OCI-LY3 (cell line): ENCODE results near the gene LRRN4CL.
A peak's percentile ranks its signal among the peaks of the same experiment; 100 is the strongest.
"Not testable (repeated sequence)": the region's sequence is repeated elsewhere in the genome, so short reads cannot be mapped to it uniquely, and the experiment has no call there.

ENCODE experiments used
- H2AFZ ChIP-seq: fragments of 200-600, 300-600 bp; shearing (Covaris generic); 2 replicates; pipeline ENCODE4 v1.6.0; 2014; ENCODE audit warnings: antibody characterized with exemption, low read depth, low read length
- H3K27ac ChIP-seq: fragments of 200-600, 300-600 bp; sonication (generic); 2 replicates; pipeline ENCODE4 v1.5.1; 2014; ENCODE audit warnings: mild to moderate bottlenecking, low read length, moderate library complexity, mixed read lengths
- H3K27me3 ChIP-seq: fragments of 200-600, 300-600 bp; sonication (generic); 2 replicates; pipeline ENCODE4 v1.6.1; 2014; ENCODE audit warnings: low read depth, low read length, mixed read lengths
- H3K36me3 ChIP-seq: fragments of 200-600, 300-600 bp; sonication (generic); replicated peaks from 2 replicates; pipeline ENCODE3; 2014; ENCODE audit warnings: low read depth, low read length, mixed read lengths
- H3K4me1 ChIP-seq: fragments of 300-600, 200-600 bp; sonication (generic); 2 replicates; pipeline ENCODE4 v1.6.1; 2014; ENCODE audit warnings: low read length, mixed read lengths
- H3K4me2 ChIP-seq: fragments of 200-600, 300-600 bp; sonication (generic); 2 replicates; pipeline ENCODE4 v1.6.1; 2014; ENCODE audit warnings: low read length, mixed read lengths
- H3K4me3 ChIP-seq: fragments of 300-600, 200-600 bp; sonication (generic); 2 replicates; pipeline ENCODE4 v1.5.1; 2014; ENCODE audit warnings: antibody characterized with exemption, mild to moderate bottlenecking, low read length, moderate library complexity
- H3K79me2 ChIP-seq: fragments of 300-600, 200-600 bp; shearing (Covaris generic); 2 replicates; pipeline ENCODE4 v1.6.1; 2014; ENCODE audit warnings: mild to moderate bottlenecking, low read length, mixed read lengths
- H3K9ac ChIP-seq: fragments of 300-600, 200-600 bp; shearing (Covaris generic); 2 replicates; pipeline ENCODE4 v1.6.0; 2014; ENCODE audit warnings: mild to moderate bottlenecking, low read length, moderate library complexity
- H3K9me3 ChIP-seq: fragments of 200-600, 300-600 bp; shearing (Covaris generic); 2 replicates; pipeline ENCODE4 v1.6.1; 2014; ENCODE audit warnings: low read length, mixed read lengths; ENCODE audit not compliant: insufficient read depth
- H4K20me1 ChIP-seq: fragments of 200-600, 300-600 bp; sonication (generic); 2 replicates; pipeline ENCODE4 v1.6.1; 2016; ENCODE audit warnings: low read length, mixed read lengths; ENCODE audit not compliant: insufficient read depth
- CTCF ChIP-seq: fragments of 200-600, 300-600 bp; sonication (generic); IDR thresholded peaks from 2 replicates; pipeline ENCODE4 v1.5.1; 2014; ENCODE audit warnings: antibody characterized with exemption, low read length, low read depth
- EZH2phosphoT487 ChIP-seq: fragments of 200-600 bp; shearing (Covaris generic); IDR thresholded peaks from 2 replicates; pipeline ENCODE4 v1.6.1; 2018; ENCODE audit warnings: antibody characterized with exemption, mixed run types, low read depth

The LRRN4CL gene

GRCh38 chr11:62706850-62707247, 17.5 kb upstream of the LRRN4CL start:
- Histone ChIP-seq H3K9ac (no peak overlapping the region), H4K20me1 (no peaks in the 10 kb centered on the region), H3K4me3 (no peak overlapping the region), H3K79me2 (peaks cover 10% of the 10 kb centered on the region), H3K4me1 (peaks cover 37% of the 10 kb centered on the region), H3K27me3 (no peaks in the 10 kb centered on the region), H2AFZ (no peak overlapping the region), H3K4me2 (peak overlapping the region; percentile 67), H3K27ac (no peak overlapping the region), H3K9me3 (no peaks in the 10 kb centered on the region), H3K36me3 (peaks cover 51% of the 10 kb centered on the region)
- TF ChIP-seq EZH2phosphoT487 (no peak), CTCF (no peak)

- Histone ChIP-seq H3K79me2 (peaks cover 10% of the 10 kb centered on the region), H3K9me3 (no peaks in the 10 kb centered on the region), H3K27me3 (no peaks in the 10 kb centered on the region), H3K4me1 (peaks cover 38% of the 10 kb centered on the region), H3K27ac (peak overlapping the region; percentile 40), H4K20me1 (no peaks in the 10 kb centered on the region), H3K4me3 (peak overlapping the region; percentile 84), H3K9ac (peak overlapping the region; percentile 76), H2AFZ (0 out of 2 replicates have a peak overlapping the region, but pooled peaks have one; percentile 17), H3K4me2 (peak overlapping the region; percentile 99), H3K36me3 (peaks cover 52% of the 10 kb centered on the region)
- TF ChIP-seq EZH2phosphoT487: no peak
- TF ChIP-seq CTCF: no peak
Observed at GRCh38 chr11:62705880-62706849, 16.8 kb upstream of the LRRN4CL start.

GRCh38 chr11:62705413-62705812, 16.1 kb upstream of the LRRN4CL start:
- no peak overlapping the region for H2AFZ ChIP-seq
- TF ChIP-seq CTCF (no peak), EZH2phosphoT487 (no peak)
- peaks cover 38% of the 10 kb centered on the region for H3K4me1 ChIP-seq

GRCh38 chr11:62703921-62704320, 14.6 kb upstream of the LRRN4CL start:
- Histone ChIP-seq H3K4me1 (peaks cover 27% of the 10 kb centered on the region), H3K79me2 (peaks cover 10% of the 10 kb centered on the region), H3K36me3 (peaks cover 47% of the 10 kb centered on the region)
- H3K27ac ChIP-seq, H2AFZ ChIP-seq, H3K9ac ChIP-seq, H3K27me3 ChIP-seq, H3K9me3 ChIP-seq, H3K4me3 ChIP-seq, H3K4me2 ChIP-seq, H4K20me1 ChIP-seq: not testable (repeated sequence)

More at GRCh38 chr11:62705413-62705812, 16.1 kb upstream of the LRRN4CL start:
- Histone ChIP-seq H3K9me3 (no peaks in the 10 kb centered on the region), H3K4me2 (peak overlapping the region; percentile 99), H3K27me3 (no peaks in the 10 kb centered on the region), H3K27ac (peak overlapping the region; percentile 40), H4K20me1 (no peaks in the 10 kb centered on the region), H3K79me2 (peaks cover 10% of the 10 kb centered on the region), H3K9ac (peak overlapping the region; percentile 76), H3K36me3 (peaks cover 50% of the 10 kb centered on the region), H3K4me3 (peak overlapping the region; percentile 84)
